Ascending aorta (tissue), 2 donors: Measurements from ENCODE around the gene ADIPOR2. TPM values are rescaled to one million over a fixed set of nuclear protein-coding genes. Genes with fewer than 3 reads are reported as not detected.

Experiments
- DNase-seq, 2 donors: peaks; one replicate each; pipeline ENCODE4 v3.0.0-alpha.2; 2019; ENCODE audit warnings: low spot score in 2 of 2
- H3K27ac ChIP-seq, 2 donors: fragments of 200-600 bp; sonication (generic); one replicate each; pipeline ENCODE4 v1.5.1; 2016 to 2017; ENCODE audit warnings: mild to moderate bottlenecking in 1 of 2
- H3K27me3 ChIP-seq: fragments of 200-600 bp; sonication (generic); one replicate; pipeline ENCODE4 v1.5.1; 2017
- H3K36me3 ChIP-seq, 2 donors: fragments of 200-600 bp; sonication (generic); one replicate each; pipeline ENCODE4 v1.5.1; 2016
- H3K4me1 ChIP-seq, 2 donors: fragments of 200-600 bp; sonication (generic); one replicate each; pipeline ENCODE4 v1.5.1; 2016 to 2017; ENCODE audit warnings: mild to moderate bottlenecking in 1 of 2
- H3K4me3 ChIP-seq, 2 donors: fragments of 200-600 bp; sonication (generic); one replicate each; pipeline ENCODE4 v1.5.1; 2016 to 2017; ENCODE audit warnings: mild to moderate bottlenecking in 1 of 2
- H3K9me3 ChIP-seq, 2 donors: fragments of 200-600 bp; sonication (generic); one replicate each; pipeline ENCODE4 v1.5.1; 2016
- CTCF ChIP-seq, 3 experiments: fragments of 200-600 bp in 2 of 3; fragments of 450-650 bp in 1 of 3; sonication (generic) in 2 of 3; IDR thresholded peaks; one replicate each; pipeline ENCODE4 v1.5.1; 2016 to 2019; ENCODE audit warnings: antibody characterized with exemption in 3 of 3, mild to moderate bottlenecking in 1 of 3, moderate library complexity in 1 of 3
- intact Hi-C: fragments of 100-400 bp; cut with DNase I; formaldehyde crosslinking; loops from one replicate; pipeline ENCODE4 v1.15.1; 2023
- total RNA-seq: library from RNA; depleted of rRNA; stranded (reverse); fragments of >200 nt; gene quantifications from one replicate; pipeline ENCODE4 v1.1.0, GENCODE V29; 2016

Gene ADIPOR2
- total RNA-seq, 1 donor from 2014 or later = 25.7 TPM

- DNase-seq = no peak
- H3K4me1 ChIP-seq = peaks cover 0 to 7% of the 10 kb centered on the region in 2 donors
Observed at GRCh38 chr12:1695886-1696670, 5.2 kb downstream of the ADIPOR2 start.

GRCh38 chr12:1696800-1697199 is 5.9 kb downstream of the ADIPOR2 start:
- intact Hi-C loops = no loop called here
- no peaks in the 10 kb centered on the region for H3K9me3 ChIP-seq
- no peak overlapping the region for H3K4me3 ChIP-seq
- no peaks in the 10 kb centered on the region for H3K27me3 ChIP-seq
- H3K36me3 ChIP-seq = no peaks in the 10 kb centered on the region
- TF ChIP-seq CTCF (IDR thresholded peaks at IDR 0.05) = no peak
- no peak overlapping the region for H3K27ac ChIP-seq
- no peak for DNase-seq
- H3K4me1 ChIP-seq = peaks cover 0 to 4% of the 10 kb centered on the region in 2 donors

More at GRCh38 chr12:1695886-1696670, 5.2 kb downstream of the ADIPOR2 start:
- TF ChIP-seq CTCF (IDR thresholded peaks at IDR 0.05) = no peak
- Histone ChIP-seq H3K27me3 (no peaks in the 10 kb centered on the region), H3K27ac (no peak overlapping the region), H3K9me3 (no peaks in the 10 kb centered on the region), H3K4me3 (no peak overlapping the region), H3K36me3 (no peaks in the 10 kb centered on the region)
- intact Hi-C loops = no loop called here

- H3K4me1 ChIP-seq = peaks cover 0 to 3% of the 10 kb centered on the region in 2 donors
- H3K27ac ChIP-seq = no peak overlapping the region
- H3K36me3 ChIP-seq = no peaks in the 10 kb centered on the region
- no peak for TF ChIP-seq CTCF (IDR thresholded peaks at IDR 0.05)
- no peak for DNase-seq
- no peak overlapping the region for H3K4me3 ChIP-seq
- no peaks in the 10 kb centered on the region for H3K9me3 ChIP-seq
- no peaks in the 10 kb centered on the region for H3K27me3 ChIP-seq
- intact Hi-C loops = no loop called here
Observed at GRCh38 chr12:1697271-1697670, 6.4 kb downstream of the ADIPOR2 start.

GRCh38 chr12:1698720-1699119 is 7.8 kb downstream of the ADIPOR2 start:
- no peaks in the 10 kb centered on the region for H3K27me3 ChIP-seq
- no peak overlapping the region for H3K27ac ChIP-seq
- peaks cover 0 to 3% of the 10 kb centered on the region in 2 donors for H3K4me1 ChIP-seq
- no peak overlapping the region for H3K4me3 ChIP-seq
- DNase-seq = no peak
- no peaks in the 10 kb centered on the region for H3K36me3 ChIP-seq
- no peak for TF ChIP-seq CTCF (IDR thresholded peaks at IDR 0.05)
- intact Hi-C loops = no loop called here
- no peaks in the 10 kb centered on the region for H3K9me3 ChIP-seq

- H3K9me3 ChIP-seq = no peaks in the 10 kb centered on the region
- intact Hi-C loops = no loop called here
- no peak overlapping the region for H3K4me3 ChIP-seq
- H3K27ac ChIP-seq = no peak overlapping the region
- TF ChIP-seq CTCF (IDR thresholded peaks at IDR 0.05) = no peak
- DNase-seq = no peak
- no peaks in the 10 kb centered on the region for H3K36me3 ChIP-seq
- peaks cover 0 to 3% of the 10 kb centered on the region in 2 donors for H3K4me1 ChIP-seq
- H3K27me3 ChIP-seq = no peaks in the 10 kb centered on the region
Observed at GRCh38 chr12:1702713-1703112, 11.8 kb downstream of the ADIPOR2 start.
